ENCODE measurements around the gene AMOTL2.

DNA sequence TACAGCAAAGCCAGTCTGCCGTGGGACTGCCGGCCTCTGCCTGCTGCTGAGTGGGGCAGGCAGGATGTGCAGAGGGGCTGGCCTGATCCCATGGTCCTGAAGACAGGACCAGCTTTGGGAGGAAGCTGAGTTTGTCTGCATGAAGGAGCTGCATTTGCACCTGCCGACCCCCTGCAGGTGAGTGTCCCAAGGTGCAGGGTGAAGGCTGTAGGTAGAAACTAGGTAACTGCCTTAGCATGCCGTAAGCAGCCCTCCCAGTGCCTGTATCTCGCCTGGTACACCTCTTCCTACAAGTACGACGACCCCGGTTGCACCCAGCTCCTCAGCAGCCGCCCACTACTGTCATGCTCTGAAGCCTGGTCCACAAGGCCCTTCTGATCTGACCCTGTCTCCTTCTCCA is 34.9 kb downstream of the AMOTL2 start:
- TF ChIP-seq EP300 (IDR thresholded peaks at IDR 0.05; ENCODE audit: borderline replicate concordance), result no peak
- TF ChIP-seq TAF1 (IDR thresholded peaks at IDR 0.05; ENCODE audit: low read depth), result no peak
- TF ChIP-seq RAD21 (IDR thresholded peaks at IDR 0.05; ENCODE audit: low read depth), result no peak
- TF ChIP-seq REST (IDR thresholded peaks at IDR 0.05; ENCODE audit: low read depth), result no peak
- TF ChIP-seq CREB1 (IDR thresholded peaks at IDR 0.05; ENCODE audit: low read depth), result no peak
